ENCODE measurements around the gene SLC6A6. TPM values are rescaled to one million over a fixed set of nuclear protein-coding genes. Genes with fewer than 3 reads are reported as not detected.
A peak's percentile ranks its signal among the peaks of the same experiment; 100 is the strongest.

Gene SLC6A6
- total and polyA plus RNA-seq, 10 of the 15 experiments (the other 5 are each of a cell fraction or from before 2014, with no cell fraction given): 5.6 to 47.0 (median 20.2) TPM

DNA sequence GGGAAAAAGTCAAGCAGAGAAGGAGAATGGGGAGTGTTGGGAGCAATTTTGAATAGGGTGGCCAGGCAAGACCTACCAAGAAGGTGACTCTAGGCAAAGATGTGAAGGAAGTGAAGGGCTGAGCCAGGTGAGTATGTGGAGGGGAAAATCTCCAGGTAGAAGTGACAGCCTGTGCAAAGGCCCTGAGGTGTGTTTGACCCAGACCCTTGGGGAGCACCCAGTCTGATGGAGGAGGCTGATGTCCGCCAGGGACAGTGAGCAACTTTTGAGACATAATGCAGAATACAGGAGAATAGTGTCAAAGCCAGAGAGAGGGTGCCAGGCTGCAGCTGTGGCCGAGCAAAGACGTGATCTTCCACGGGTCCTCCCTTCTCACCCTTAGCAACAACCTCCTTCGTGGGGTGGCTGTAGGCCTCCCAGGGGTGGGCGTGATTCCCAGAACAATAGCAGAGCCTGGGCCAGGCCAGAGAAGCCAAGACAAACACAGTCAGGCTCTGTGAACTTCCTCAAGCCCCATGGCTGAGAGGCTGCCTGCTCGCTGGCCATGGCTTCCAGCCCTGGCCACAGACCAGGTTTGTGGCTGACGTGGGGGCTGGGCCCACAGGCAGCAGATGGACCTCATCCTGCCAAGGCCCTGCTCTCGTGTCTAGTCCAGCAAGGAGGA is 58.1 kb downstream of the SLC6A6 start (continued):
- no peak for TF ChIP-seq EZH2 (IDR thresholded peaks at IDR 0.05; ENCODE audit: borderline replicate concordance, control insufficient read depth, low read depth, low read length)
- TF ChIP-seq RBBP5 (conservative IDR thresholded peaks at IDR 0.05): no peak
- TF ChIP-seq MYB (IDR thresholded peaks at IDR 0.05; ENCODE audit: borderline replicate concordance, low read depth, low read length): no peak

DNA sequence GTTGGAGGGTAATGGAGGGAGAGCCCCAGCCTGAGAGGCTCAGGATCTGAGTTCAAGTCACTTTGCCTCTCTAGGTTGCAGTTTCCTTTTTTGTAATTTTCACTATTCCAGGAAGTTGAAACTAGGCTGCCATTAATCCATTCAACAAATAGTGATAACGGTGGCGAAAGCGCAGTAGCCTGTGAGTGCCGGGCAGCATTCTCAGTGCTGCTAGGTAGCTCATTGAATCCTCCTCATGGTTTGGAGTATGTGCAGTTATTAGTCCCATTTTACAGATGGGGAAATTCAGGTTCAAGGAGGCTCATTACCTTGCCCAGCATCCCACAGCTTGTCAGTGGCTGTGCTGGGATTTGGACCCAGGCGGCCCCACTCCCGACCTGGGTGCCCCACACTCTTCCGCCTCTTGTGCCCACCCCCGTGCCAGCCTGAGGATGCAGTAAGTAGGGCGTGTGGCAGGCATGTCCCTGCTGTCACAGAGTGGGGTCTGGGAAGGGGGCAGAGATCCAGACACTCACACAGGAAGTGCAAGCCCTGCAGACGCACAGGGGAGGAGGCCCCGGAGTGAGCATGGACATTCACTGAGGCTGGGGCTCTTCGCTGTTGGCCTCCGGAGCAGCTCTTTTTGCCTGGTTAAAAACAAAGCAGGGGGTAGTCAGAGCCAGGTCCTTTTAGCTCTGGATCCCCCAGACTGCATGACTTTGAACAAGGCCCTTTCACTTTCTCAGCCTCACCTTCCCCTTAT is 58.8 kb downstream of the SLC6A6 start:
- FAIRE-seq (no peak), ATAC-seq (peak; percentile 14), DNase-seq (ENCODE audit: low read depth, low spot score) (no peak)
- SMC1A ChIA-PET (ENCODE audit: uncharacterized antibody, unreplicated experiment): interaction anchor here (0.7 to 2.6 kb wide), 12 partner anchors 14 to 258 kb away, joined by 3 to 18 read pairs (median 3); partner anchors contain the start of gene SLC6A6
- Histone ChIP-seq H4K20me1 (ENCODE audit: control insufficient read depth, insufficient read depth) (no peaks in the 10 kb centered on the region), H3K36me3 (ENCODE audit: control insufficient read depth in 2 of 2, insufficient read depth in 2 of 2, low read length in 1 of 2) (peaks cover 4 to 9% of the 10 kb centered on the region in 2 experiments; a peak in 3 of 4 replicates), H3K9me3 (replicated peaks; ENCODE audit: control insufficient read depth, insufficient read depth, low read length) (no peaks in the 10 kb centered on the region), H3K27ac (ENCODE audit: control insufficient read depth, insufficient read depth) (no peak overlapping the region), H3K4me3 (no peak overlapping the region), H3K79me2 (ENCODE audit: control insufficient read depth, insufficient read depth, low read length) (no peaks in the 10 kb centered on the region), H3K4me2 (ENCODE audit: control insufficient read depth, insufficient read depth) (no peak overlapping the region), H3K27me3 (replicated peaks in 1 of 2; ENCODE audit: control insufficient read depth in 2 of 2, insufficient read depth in 2 of 2, low read length in 1 of 2) (no peaks in the 10 kb centered on the region), H3K4me1 (ENCODE audit: control insufficient read depth, insufficient read depth, low read length) (no peaks in the 10 kb centered on the region), H3K9ac (ENCODE audit: control insufficient read depth, insufficient read depth, low read length) (no peak overlapping the region), H2AFZ (ENCODE audit: control insufficient read depth, low read depth, low read length) (no peak overlapping the region)
- no peak for TF ChIP-seq POU2F2 (IDR thresholded peaks at IDR 0.05; ENCODE audit: borderline replicate concordance, low read depth, low read length)
- WGBS (ENCODE audit: insufficient coverage, insufficient replicate concordance, low lambda C conversion rate, missing lambda C conversion rate): 91% methylated on average over 13 of the region's 13 CpGs
- CTCF ChIA-PET: interaction anchor here (1.0 to 3.1 kb wide), 16 partner anchors 12 to 565 kb away, joined by 3 to 17 read pairs (median 5); no protein-coding TSS in a partner anchor
- POLR2A ChIA-PET: no interaction called here
- BruUV-seq (replicated peaks): no TSS peak
- RAD21 ChIA-PET (ENCODE audit: unreplicated experiment): interaction anchor here (1.4 to 2.5 kb wide), 3 partner anchors 29 to 257 kb away, joined by 3 to 11 read pairs (median 6); no protein-coding TSS in a partner anchor
- in situ Hi-C loops (cut with MboI) (loop anchor here (5.0 kb wide), 2 partner anchors 199 to 564 kb away; no protein-coding TSS in a partner anchor), intact Hi-C loops (cut with micrococcal nuclease; ENCODE audit: unreplicated experiment) (no loop called here)

All from GM12878 (cell line).